GM19328 (cell line): ENCODE data around the gene USF1.
"Not testable (repeated sequence)": the region's sequence is repeated elsewhere in the genome, so short reads cannot be mapped to it uniquely, and the experiment has no call there.

ENCODE experiments used
- ATAC-seq: cut with Tn5 transposase; IDR thresholded peaks from one replicate; pipeline ENCODE4 v1.9.1; 2021; ENCODE audit warnings: mild to moderate bottlenecking, moderate library complexity; ENCODE audit not compliant: unreplicated experiment

The USF1 gene

DNA sequence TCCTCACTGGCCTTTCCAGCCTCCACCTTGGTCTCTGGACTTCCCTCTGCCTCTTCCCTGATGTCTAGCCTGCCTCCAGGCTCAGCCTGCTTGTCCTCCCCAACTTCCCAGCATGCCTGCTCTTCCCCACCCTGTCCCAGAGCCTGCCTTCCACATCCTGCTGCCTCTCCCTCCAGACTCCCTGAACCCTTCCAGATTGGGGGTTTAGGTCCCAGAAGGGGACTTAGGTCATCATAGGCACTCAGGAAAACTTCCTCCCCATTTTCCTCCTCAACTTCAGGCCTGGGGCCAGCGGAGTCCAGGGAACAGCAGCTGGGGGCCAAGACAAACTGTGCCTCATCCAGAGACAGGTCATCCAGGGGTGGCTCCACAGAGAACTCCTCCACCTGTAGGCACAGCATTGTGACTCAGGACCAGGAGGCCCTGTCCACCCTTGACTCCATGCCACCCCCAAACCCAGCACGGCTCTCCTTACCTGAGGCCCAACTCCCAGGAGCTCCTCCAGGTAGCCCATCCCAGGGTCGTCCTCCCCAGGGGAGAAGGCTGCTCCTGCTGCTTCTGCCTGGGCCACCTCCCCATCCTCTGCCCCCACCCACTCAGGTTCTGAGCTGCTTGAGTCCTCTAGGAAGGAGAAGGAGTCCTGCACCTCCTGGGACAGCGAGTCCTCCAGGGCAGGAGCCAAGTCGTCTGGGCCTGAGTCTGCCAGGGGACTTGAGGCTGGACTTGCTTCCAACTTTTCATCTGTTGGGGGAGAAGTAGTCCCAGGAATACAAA lies 3.4 kb upstream of the USF1 start:
- no peak for ATAC-seq

DNA sequence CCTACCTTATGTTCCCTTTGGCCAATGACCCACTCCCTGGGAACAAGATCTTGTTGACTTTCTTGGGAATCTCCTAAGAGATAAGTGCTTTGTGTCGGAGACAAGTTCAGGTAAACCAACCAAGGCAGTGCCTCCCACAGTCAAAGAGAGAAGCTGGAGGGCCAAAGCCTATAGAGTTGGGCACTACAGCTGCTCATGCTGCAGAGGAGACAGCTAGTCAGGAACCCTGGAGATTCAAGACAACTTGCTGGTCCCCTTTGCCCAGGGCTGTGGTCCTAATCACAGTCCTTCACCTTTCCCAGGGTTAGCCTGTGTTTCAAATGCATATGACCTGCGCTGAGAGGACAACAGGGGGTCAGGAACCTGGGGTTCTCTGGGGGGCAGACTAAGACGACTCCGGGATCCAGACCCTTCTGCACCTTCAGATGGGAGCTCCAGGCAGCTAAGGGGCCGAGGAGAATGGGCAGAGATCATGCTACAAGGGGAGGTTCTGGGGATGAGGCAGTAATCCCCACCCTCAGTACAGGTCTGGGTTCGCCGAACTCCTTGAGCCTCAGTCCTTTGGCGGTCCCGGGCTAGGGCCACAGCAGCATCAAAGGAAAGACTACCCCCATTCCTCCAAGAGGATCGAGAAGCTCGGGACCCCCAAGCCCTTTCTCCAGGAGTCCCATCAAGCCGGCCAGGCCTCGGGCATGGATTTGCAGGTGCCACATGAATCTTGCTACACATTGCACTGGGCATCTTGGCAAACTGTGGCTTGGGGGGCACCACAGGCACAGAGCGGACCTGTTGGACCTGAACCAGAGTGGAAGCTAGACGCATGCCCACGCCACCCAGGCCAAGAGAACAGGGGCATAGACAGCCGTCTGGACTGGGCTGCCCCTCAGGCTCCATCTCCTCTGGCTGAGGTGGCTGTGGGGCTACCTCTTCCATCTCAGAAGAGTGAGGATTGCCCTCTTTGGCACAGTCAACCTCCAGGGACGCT lies 2.0 kb upstream of the USF1 start:
- no peak for ATAC-seq

- peak; percentile 35 for ATAC-seq
Observed at GRCh38 chr1:161046605-161047228, 940 bp upstream of the USF1 start.

- ATAC-seq, result peak; percentile 40
Observed at GRCh38 chr1:161044908-161045735, 655 bp downstream of the USF1 start.

DNA sequence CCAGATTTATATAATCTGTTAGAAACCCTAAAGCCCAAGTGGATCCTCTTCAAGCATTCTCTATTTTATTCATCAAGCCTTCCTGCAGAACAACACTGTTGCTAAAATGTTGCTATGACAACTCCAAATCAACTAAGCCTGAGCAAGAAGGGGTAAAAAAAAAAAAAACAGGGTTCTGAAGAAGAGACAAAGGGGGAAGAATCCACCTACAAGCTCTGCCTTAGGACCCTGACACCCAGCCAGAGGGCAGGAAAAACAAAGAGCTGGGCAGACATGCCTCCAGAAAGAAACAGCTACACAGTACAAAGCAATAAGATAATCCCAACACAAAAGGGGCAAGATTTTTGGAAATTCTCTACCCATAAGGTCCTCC lies 1.3 kb downstream of the USF1 start:
- ATAC-seq, result no peak

DNA sequence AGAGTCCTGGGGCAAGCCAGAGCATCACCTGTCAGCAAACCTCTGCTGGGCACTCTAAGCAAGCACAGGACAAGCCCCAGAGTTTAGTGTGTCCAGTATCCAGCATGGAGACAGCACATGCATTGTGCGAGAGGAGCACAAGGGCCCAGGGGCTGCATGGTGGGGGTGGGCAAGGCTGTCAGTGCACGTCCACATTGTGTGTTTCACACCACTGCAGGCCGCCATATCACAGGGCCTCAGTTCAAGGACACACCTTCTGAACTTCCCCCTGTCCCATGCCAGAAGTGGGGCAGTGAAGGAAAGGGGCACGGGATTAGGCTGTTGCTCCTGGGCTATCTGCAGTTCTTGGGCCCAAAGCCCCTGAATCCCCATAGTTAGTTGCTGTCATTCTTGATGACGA lies 6.2 kb downstream of the USF1 start:
- no peak for ATAC-seq

- ATAC-seq, result no peak
Observed at GRCh38 chr1:161039154-161039545, 6.6 kb downstream of the USF1 start.

GRCh38 chr1:161038523-161039153 lies 7.1 kb downstream of the USF1 start, which contains the start of gene TSTD1:
TSS of gene TSTD1 (minus strand) at chr1:161038964. CDS start at chr1:161038889, 75 bp downstream.
- ATAC-seq, result peak; percentile 81

GRCh38 chr1:161037661-161038522 lies 7.9 kb downstream of the USF1 start:
- no peak for ATAC-seq

GRCh38 chr1:161033751-161034150 lies 12.0 kb downstream of the USF1 start:
- no peak for ATAC-seq

- ATAC-seq, result no peak
Observed at GRCh38 chr1:161032409-161032808, 13.4 kb downstream of the USF1 start.

DNA sequence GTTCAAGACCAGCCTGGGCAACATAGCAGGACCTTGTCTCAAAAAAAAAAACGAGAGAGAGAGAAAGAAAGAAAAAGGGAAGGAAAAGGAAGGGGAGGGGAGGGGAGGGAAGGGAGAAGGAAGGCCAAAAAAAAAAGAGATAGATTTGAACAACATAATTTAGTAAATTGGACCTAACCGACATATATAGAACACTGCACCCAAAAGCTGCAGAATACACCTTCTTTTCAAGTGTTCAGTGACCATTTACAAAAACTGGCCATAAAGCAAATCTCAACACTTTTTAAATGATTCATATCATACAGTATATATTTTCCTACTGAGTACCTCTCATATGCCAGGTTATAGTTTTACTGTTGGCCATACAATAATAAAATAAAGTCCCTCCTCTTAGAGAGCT lies 13.9 kb downstream of the USF1 start:
- ATAC-seq, result no peak

- not testable (repeated sequence) for ATAC-seq
Observed at GRCh38 chr1:161029466-161029865, 16.3 kb downstream of the USF1 start.

DNA sequence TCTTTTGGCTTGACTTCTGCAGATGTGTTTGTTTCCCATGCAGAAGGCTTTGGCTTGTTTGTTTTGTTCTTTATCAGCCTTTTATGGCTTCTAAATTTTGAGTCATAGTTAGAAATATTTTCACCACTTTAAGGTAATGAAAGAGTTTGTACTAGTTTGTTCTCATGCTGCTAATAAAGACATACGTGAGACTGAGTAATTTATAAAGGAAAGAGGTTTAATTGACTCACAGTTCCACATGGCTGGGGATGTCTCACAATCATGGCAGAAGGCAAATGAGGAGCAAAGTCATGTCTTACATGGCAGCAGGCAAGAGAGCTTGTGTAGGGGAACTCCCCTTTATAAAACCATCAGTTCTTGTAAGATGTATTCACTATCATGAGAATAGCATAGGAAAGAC lies 18.8 kb downstream of the USF1 start:
- ATAC-seq, result not testable (repeated sequence)

DNA sequence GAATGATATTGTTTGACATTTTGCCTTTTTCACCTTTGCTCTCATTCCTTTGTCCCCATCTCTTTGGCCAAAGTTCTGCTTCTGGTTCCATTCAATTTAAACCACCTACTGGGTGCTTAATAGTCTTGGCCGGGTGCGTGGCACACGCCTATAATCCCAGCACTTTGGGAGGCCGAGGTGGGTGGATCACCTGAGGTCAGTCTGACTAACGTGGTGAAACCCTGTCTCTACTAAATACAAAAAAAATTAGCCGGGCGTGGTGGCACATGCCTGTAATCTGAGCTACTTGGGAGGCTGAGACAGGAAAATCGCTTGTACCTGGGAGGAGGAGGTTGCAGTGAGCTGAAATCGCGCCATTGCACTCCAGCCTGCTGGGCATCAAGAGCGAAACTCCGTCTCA lies 23.3 kb downstream of the USF1 start:
- ATAC-seq, result not testable (repeated sequence)

- no peak for ATAC-seq
Observed at GRCh38 chr1:161021970-161022353, 23.8 kb downstream of the USF1 start.

- peak; percentile 77 for ATAC-seq
Observed at GRCh38 chr1:161021165-161021969, 24.4 kb downstream of the USF1 start.

- ATAC-seq, result peak; percentile 29
Observed at GRCh38 chr1:161020509-161021164, 25.1 kb downstream of the USF1 start, which contains the start of gene F11R. TSS of gene F11R (minus strand) at chr1:161021152. CDS start at chr1:161021073, 79 bp downstream.
